ENCODE measurements around the gene TNS2. TPM values are rescaled to one million over a fixed set of nuclear protein-coding genes. Genes with fewer than 3 reads are reported as not detected.
"Not testable (repeated sequence)": the region's sequence is repeated elsewhere in the genome, so short reads cannot be mapped to it uniquely, and the experiment has no call there.

Gene TNS2
- total RNA-seq, 4 donors from 2014 or later, result 97.7 to 444 (median 154) TPM

GRCh38 chr12:53031616-53032015 lies 18.2 kb upstream of the TNS2 start:
- ATAC-seq (ENCODE audit: low FRiP score) (no peak), DNase-seq (ENCODE audit: low spot score) (no peak)
- TF ChIP-seq CTCF (IDR thresholded peaks at IDR 0.05), result no peak

- not testable (repeated sequence) for ATAC-seq (ENCODE audit: low FRiP score); DNase-seq (ENCODE audit: low spot score)
Measured at GRCh38 chr12:53033832-53034231, 16.0 kb upstream of the TNS2 start.

- DNase-seq (ENCODE audit: low spot score), result no peak
- no peak for TF ChIP-seq CTCF (IDR thresholded peaks at IDR 0.05)
- ATAC-seq (ENCODE audit: low FRiP score), result no peak
Measured at GRCh38 chr12:53034459-53034858, 15.4 kb upstream of the TNS2 start.

GRCh38 chr12:53036802-53037201 lies 13.1 kb upstream of the TNS2 start:
- DNase-seq (ENCODE audit: low spot score) (no peak), ATAC-seq (ENCODE audit: low FRiP score) (no peak)
- no peak for TF ChIP-seq CTCF (IDR thresholded peaks at IDR 0.05)

GRCh38 chr12:53039851-53040250 lies 10.0 kb upstream of the TNS2 start:
- DNase-seq (ENCODE audit: low spot score) (no peak), ATAC-seq (ENCODE audit: low FRiP score) (no peak)
- no peak for TF ChIP-seq CTCF (IDR thresholded peaks at IDR 0.05)

GRCh38 chr12:53042607-53043454 lies 7.0 kb upstream of the TNS2 start:
- no peak for DNase-seq (ENCODE audit: low spot score)
- no peak for ATAC-seq (ENCODE audit: low FRiP score)
- TF ChIP-seq CTCF (IDR thresholded peaks at IDR 0.05), result no peak

GRCh38 chr12:53044052-53044581 lies 5.7 kb upstream of the TNS2 start:
- DNase-seq (ENCODE audit: low spot score) (no peak), ATAC-seq (ENCODE audit: low FRiP score) (no peak)
- TF ChIP-seq CTCF (IDR thresholded peaks at IDR 0.05), result no peak

All from omental fat pad (tissue), 4 donors.